Measurements from ENCODE around the gene NEUROD1.

The NEUROD1 gene

GRCh38 chr2:181639686-181640085 is 40.6 kb downstream of the NEUROD1 start:
- no peak for ATAC-seq (ENCODE audit: low read depth)
- H3K27me3 Mint-ChIP-seq, result peaks cover 8% of the 10 kb centered on the region
- no peak for DNase-seq (ENCODE audit: low spot score in 2 of 2)
- no peaks in the 10 kb centered on the region for H3K36me3 Mint-ChIP-seq
- H3K27ac Mint-ChIP-seq, result no peak overlapping the region
- H3K4me3 Mint-ChIP-seq, result no peak overlapping the region
- H3K4me1 Mint-ChIP-seq, result no peaks in the 10 kb centered on the region
- H3K9me3 Mint-ChIP-seq, result no peaks in the 10 kb centered on the region

DNA sequence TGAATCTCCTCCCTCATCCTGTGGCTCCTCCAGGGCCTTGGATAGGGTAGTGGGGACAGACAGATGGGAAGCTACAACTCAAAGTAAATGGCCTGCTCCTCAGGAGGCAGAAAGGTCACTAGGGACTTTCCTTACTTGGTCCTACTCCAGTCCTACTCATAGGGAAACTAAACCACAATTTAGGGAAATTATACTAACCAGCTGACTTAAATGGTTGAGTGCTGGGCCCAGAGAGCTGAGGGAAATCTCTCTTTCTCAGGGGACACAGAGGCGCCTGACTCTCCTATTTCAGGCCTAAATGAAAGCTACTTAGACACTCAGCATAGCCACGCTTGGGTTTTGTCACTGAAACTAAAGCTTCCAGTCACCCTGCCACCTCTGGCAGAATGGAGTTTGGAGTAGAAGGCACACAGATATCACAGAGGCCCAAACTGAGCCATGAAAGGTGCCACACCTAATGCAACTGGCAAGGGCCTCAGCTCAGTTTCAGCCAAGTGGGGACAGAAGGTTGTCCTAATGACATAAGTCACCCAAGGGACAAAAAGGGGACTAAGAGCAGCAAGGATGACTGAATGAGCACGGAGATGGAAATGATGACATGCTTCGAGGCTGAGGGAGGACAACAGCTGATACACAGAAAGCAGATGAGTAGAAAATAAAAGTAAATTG is 47.5 kb downstream of the NEUROD1 start:
- Mint-ChIP-seq H3K4me1 (peaks cover 2% of the 10 kb centered on the region), H3K9me3 (no peaks in the 10 kb centered on the region), H3K36me3 (no peaks in the 10 kb centered on the region), H3K4me3 (no peak overlapping the region), H3K27me3 (peaks cover 1% of the 10 kb centered on the region), H3K27ac (no peak overlapping the region)
- no peak for ATAC-seq (ENCODE audit: low read depth)
- no peak for DNase-seq (ENCODE audit: low spot score in 2 of 2)

- no peaks in the 10 kb centered on the region for H3K36me3 Mint-ChIP-seq
- no peak overlapping the region for H3K27ac Mint-ChIP-seq
- no peaks in the 10 kb centered on the region for H3K9me3 Mint-ChIP-seq
- DNase-seq (ENCODE audit: low spot score in 2 of 2), result no peak
- peaks cover 2% of the 10 kb centered on the region for H3K4me1 Mint-ChIP-seq
- ATAC-seq (ENCODE audit: low read depth), result no peak
- H3K27me3 Mint-ChIP-seq, result peaks cover 10% of the 10 kb centered on the region
- no peak overlapping the region for H3K4me3 Mint-ChIP-seq
Measured at GRCh38 chr2:181628590-181629585, 51.4 kb downstream of the NEUROD1 start.

DNA sequence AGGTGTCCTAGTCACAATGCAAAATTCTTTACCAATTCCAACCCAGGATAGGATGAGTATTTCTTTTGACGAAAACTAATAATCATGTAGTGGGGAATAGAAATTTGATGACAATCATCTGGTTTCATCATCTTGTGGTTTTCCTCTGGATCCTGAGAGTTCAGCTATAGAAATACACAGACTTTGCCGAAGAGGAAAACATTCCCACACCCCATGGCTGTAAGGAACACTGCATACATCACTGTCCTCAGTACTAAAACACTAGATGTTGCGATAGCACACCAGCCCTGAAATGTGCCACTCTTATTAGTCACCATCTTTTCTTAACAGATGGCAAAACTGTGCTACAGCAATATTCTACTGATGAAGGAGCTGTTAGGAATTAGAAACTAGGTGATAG is 52.8 kb downstream of the NEUROD1 start:
- peaks cover 10% of the 10 kb centered on the region for H3K27me3 Mint-ChIP-seq
- H3K4me1 Mint-ChIP-seq, result no peaks in the 10 kb centered on the region
- no peak for ATAC-seq (ENCODE audit: low read depth)
- no peak for DNase-seq (ENCODE audit: low spot score in 2 of 2)
- no peak overlapping the region for H3K27ac Mint-ChIP-seq
- no peak overlapping the region for H3K4me3 Mint-ChIP-seq
- no peaks in the 10 kb centered on the region for H3K9me3 Mint-ChIP-seq
- H3K36me3 Mint-ChIP-seq, result no peaks in the 10 kb centered on the region

DNA sequence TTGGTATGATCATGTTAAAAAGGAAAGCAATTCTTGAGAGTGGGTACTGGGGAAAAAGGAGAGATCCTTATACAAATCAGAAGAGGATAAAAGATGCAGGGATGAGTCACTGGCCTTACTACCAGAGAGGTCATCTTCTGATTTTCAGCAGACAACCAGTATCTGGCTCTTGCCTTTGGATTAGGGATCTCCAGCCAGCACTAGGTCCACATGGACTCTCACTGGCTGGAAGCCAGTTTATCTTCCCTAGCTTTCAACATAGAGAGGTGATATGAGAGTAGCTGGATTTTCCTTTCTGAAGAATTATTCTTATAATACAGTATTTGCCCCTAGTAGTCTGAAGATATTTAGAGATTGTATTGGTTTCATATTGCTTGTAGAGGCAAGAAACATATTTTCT is 53.6 kb downstream of the NEUROD1 start:
- Mint-ChIP-seq H3K9me3 (no peaks in the 10 kb centered on the region), H3K36me3 (no peaks in the 10 kb centered on the region), H3K4me3 (no peak overlapping the region), H3K4me1 (no peaks in the 10 kb centered on the region), H3K27ac (no peak overlapping the region), H3K27me3 (peaks cover 10% of the 10 kb centered on the region)
- ATAC-seq (ENCODE audit: low read depth) (no peak), DNase-seq (ENCODE audit: low spot score in 2 of 2) (no peak)

Data from memory B cell (primary cell).